HL-60 (cell line): ENCODE data around the gene RPH3AL.

Experiments
- DNase-seq, 2 experiments: peaks; one replicate each; pipeline ENCODE4 v3.0.0-alpha.2; 2010 to 2020; ENCODE audit warnings: low read depth in 1 of 2, low spot score in 1 of 2
- H3K27ac ChIP-seq: fragments of 250-450 bp; sonication (Bioruptor Pico); replicated peaks from 2 replicates; pipeline ENCODE4 v1.5.1; 2020; ENCODE audit warnings: mild to moderate bottlenecking, moderate library complexity
- H3K27me3 ChIP-seq: fragments of 250-450 bp; sonication (Bioruptor Pico); 2 replicates; pipeline ENCODE4 v1.5.1; 2021; ENCODE audit warnings: mild to moderate bottlenecking, moderate library complexity; ENCODE audit not compliant: insufficient read depth, poor library complexity, severe bottlenecking
- H3K4me3 ChIP-seq: replicated peaks from 2 replicates; pipeline ENCODE4 v1.5.1; 2011; ENCODE audit warnings: mild to moderate bottlenecking, control low read depth, low read length; ENCODE audit not compliant: insufficient read depth
- CTCF ChIP-seq: IDR thresholded peaks from one replicate; pipeline ENCODE4 v1.5.1; 2011; ENCODE audit warnings: low read length, control low read depth, inconsistent platforms; ENCODE audit not compliant: insufficient read depth
- GABPA ChIP-seq: IDR thresholded peaks from 2 replicates; pipeline ENCODE4 v1.6.1; 2012; ENCODE audit warnings: low read depth
- POLR2AphosphoS5 ChIP-seq: IDR thresholded peaks from 2 replicates; pipeline ENCODE4 v1.6.1; 2012; ENCODE audit warnings: low read depth
- REST ChIP-seq: IDR thresholded peaks from 2 replicates; pipeline ENCODE4 v1.6.1; 2012; ENCODE audit warnings: low read depth; ENCODE audit not compliant: insufficient replicate concordance
- SPI1 ChIP-seq: IDR thresholded peaks from 2 replicates; pipeline ENCODE4 v1.6.1; 2012; ENCODE audit warnings: low read depth, mild to moderate bottlenecking, borderline replicate concordance

Gene RPH3AL

GRCh38 chr17:165939-166338, 186.7 kb downstream of the RPH3AL start:
- no peak overlapping the region for H3K4me3 ChIP-seq
- no peaks in the 10 kb centered on the region for H3K27me3 ChIP-seq
- no peak overlapping the region for H3K27ac ChIP-seq
- TF ChIP-seq CTCF (no peak), REST (no peak), GABPA (no peak), SPI1 (no peak), POLR2AphosphoS5 (no peak)
- no peak for DNase-seq

GRCh38 chr17:164303-165235, 188.0 kb downstream of the RPH3AL start:
- H3K27me3 ChIP-seq, result no peaks in the 10 kb centered on the region
- TF ChIP-seq SPI1, result no peak
- no peak overlapping the region for H3K4me3 ChIP-seq
- H3K27ac ChIP-seq, result no peak overlapping the region
- peak in 1 of 2 experiments; percentile 14 for DNase-seq

- Histone ChIP-seq H3K27me3 (no peaks in the 10 kb centered on the region), H3K4me3 (no peak overlapping the region), H3K27ac (no peak overlapping the region)
- TF ChIP-seq POLR2AphosphoS5 (no peak), SPI1 (no peak), CTCF (no peak), REST (no peak), GABPA (no peak)
- DNase-seq, result no peak
These were observed 189.0 kb downstream of the RPH3AL start for GRCh38 chr17:163514-164098.

GRCh38 chr17:162689-163088, 189.9 kb downstream of the RPH3AL start:
- TF ChIP-seq CTCF (no peak), SPI1 (no peak), REST (no peak), POLR2AphosphoS5 (no peak), GABPA (no peak)
- DNase-seq, result no peak
- Histone ChIP-seq H3K4me3 (no peak overlapping the region), H3K27me3 (no peaks in the 10 kb centered on the region), H3K27ac (no peak overlapping the region)
